Calu3 (cell line): ENCODE measurements around the gene ANKZF1. TPM values are rescaled to one million over a fixed set of nuclear protein-coding genes. Genes with fewer than 3 reads are reported as not detected.

Experiments
- BruUV-seq: library from RNA; stranded (reverse); fragments of 400-500 nt; replicated peaks from 2 replicates; lab custom pipeline; 2021; lab: Mats Ljungman, UMichigan
- CTCF ChIA-PET: fragments of 300-600 bp; sonication (Branson Sonifier 250); formaldehyde crosslinking; loops from one replicate; lab custom pipeline; 2022; ENCODE audit warnings: antibody characterized with exemption; lab: Charles Lee
- DNase-seq: peaks from one replicate; pipeline ENCODE4 v3.0.0; 2022
- H3K27ac Mint-ChIP-seq: one replicate; pipeline ENCODE4 v1.8.0; 2022; ENCODE audit warnings: mixed read lengths; ENCODE audit not compliant: unreplicated experiment
- H3K27me3 Mint-ChIP-seq: one replicate; pipeline ENCODE4 v1.8.0; 2022; ENCODE audit warnings: mixed read lengths; ENCODE audit not compliant: unreplicated experiment
- H3K36me3 Mint-ChIP-seq: one replicate; pipeline ENCODE4 v1.8.0; 2022; ENCODE audit warnings: mild to moderate bottlenecking, moderate library complexity, mixed read lengths; ENCODE audit not compliant: insufficient read depth, unreplicated experiment
- H3K4me1 Mint-ChIP-seq: one replicate; pipeline ENCODE4 v1.8.0; 2022; ENCODE audit warnings: mild to moderate bottlenecking, low read depth, mixed read lengths; ENCODE audit not compliant: unreplicated experiment
- H3K4me3 Mint-ChIP-seq: one replicate; pipeline ENCODE4 v1.8.0; 2022; ENCODE audit warnings: mild to moderate bottlenecking, low read depth, moderate library complexity, mixed read lengths; ENCODE audit not compliant: unreplicated experiment
- H3K9me3 Mint-ChIP-seq: one replicate; pipeline ENCODE4 v1.8.0; 2022; ENCODE audit warnings: low read depth, mixed read lengths; ENCODE audit not compliant: unreplicated experiment
- intact Hi-C: fragments of 100-400 bp; cut with micrococcal nuclease; formaldehyde crosslinking; loops from one replicate; pipeline ENCODE4 v1.10.0; 2022; ENCODE audit not compliant: unreplicated experiment
- total RNA-seq: library from RNA; stranded (reverse); gene quantifications from 2 replicates; pipeline ENCODE4 v1.2.3, GENCODE V29; 2022
- TF ChIP-seq, protein P1 (sequence below): fragments of 200-600 bp; IDR thresholded peaks from one replicate; pipeline ENCODE4 v1.8.0; 2022; ENCODE audit warnings: antibody characterized with exemption; ENCODE audit not compliant: unreplicated experiment

The ANKZF1 gene
- total RNA-seq, 1 experiment from 2014 or later, result 56.6 TPM

DNA sequence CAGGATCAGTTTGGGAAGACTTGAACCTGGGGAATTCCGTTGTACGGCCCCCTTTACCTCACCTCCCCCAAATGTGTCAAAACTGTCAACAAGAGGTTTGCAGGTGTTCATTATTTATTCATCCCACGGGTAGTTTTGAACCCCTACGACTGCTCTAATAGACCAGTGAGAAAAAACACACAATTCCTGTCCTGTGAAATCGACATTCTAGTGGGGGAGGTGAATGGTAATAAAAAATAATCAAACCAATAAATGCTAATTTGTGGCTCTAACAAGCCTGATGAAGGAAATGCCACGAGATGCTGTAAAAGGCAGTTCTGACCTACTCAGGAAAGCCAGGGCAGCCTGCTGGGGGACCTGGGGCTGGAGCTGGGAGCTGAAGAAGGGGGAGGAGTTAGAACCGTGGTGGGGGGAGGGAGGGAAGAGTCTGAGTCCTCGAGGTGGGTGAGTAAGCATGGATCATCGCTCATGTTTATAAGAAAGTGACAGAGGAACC lies 49.1 kb downstream of the ANKZF1 start:
- TSS peak; percentile 93 for BruUV-seq
- H3K4me1 Mint-ChIP-seq, result peaks cover 54% of the 10 kb centered on the region

DNA sequence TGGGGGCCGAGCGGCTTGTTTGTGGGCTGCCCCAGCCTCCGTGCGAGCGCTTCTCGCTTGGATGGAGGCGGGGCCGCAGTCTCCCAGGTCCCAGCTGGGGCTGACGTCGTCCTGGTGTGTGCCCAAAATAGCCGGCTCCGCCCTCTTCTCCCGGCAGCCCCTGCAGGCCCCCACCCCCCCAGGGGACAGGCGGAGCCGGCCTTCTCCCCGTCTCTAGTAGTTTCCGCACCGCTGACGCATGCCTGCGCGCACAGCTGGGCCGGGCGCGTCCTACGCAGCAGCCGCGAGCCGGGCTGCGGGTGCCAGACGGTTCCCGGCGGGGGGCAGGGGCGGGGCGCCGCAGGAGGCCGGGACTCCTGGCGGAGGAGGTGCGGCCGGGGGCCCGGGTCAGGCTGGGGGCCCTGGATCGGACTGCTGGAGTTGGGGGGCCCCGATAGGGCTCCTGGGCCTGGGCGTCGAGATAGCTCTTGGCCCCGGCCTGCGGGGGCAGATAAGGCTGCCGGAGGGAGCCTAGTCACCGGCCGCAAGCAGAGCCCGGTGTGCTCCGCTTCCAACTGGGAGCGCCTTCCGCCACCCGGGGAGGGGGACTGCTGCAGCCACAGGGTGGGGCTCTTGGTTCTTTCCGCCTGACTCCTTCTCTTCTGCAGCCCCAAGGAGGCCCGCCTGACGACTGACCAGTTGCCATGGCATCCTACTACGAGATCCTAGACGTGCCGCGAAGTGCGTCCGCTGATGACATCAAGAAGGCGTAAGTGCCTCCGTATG lies 49.7 kb downstream of the ANKZF1 start, which contains the start of gene DNAJB2:
Gene DNAJB2 (plus strand): TSS at position 216 of the 765 bp plus-strand sequence. CDS start 468 bp downstream, at position 684.
- no TSS peak for BruUV-seq
- Mint-ChIP-seq H3K27ac (peak within 1 kb of the TSS; percentile 83), H3K9me3 (no peaks in the 10 kb centered on the region), H3K4me3 (peak within 1 kb of the TSS; percentile 87), H3K4me1 (peaks cover 48% of the 10 kb centered on the region), H3K27me3 (no peaks in the 10 kb centered on the region), H3K36me3 (peaks cover 32% of the 10 kb centered on the region)
- TF ChIP-seq, protein P1, sequence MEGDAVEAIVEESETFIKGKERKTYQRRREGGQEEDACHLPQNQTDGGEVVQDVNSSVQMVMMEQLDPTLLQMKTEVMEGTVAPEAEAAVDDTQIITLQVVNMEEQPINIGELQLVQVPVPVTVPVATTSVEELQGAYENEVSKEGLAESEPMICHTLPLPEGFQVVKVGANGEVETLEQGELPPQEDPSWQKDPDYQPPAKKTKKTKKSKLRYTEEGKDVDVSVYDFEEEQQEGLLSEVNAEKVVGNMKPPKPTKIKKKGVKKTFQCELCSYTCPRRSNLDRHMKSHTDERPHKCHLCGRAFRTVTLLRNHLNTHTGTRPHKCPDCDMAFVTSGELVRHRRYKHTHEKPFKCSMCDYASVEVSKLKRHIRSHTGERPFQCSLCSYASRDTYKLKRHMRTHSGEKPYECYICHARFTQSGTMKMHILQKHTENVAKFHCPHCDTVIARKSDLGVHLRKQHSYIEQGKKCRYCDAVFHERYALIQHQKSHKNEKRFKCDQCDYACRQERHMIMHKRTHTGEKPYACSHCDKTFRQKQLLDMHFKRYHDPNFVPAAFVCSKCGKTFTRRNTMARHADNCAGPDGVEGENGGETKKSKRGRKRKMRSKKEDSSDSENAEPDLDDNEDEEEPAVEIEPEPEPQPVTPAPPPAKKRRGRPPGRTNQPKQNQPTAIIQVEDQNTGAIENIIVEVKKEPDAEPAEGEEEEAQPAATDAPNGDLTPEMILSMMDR, result no peak
- peak; percentile 99 for DNase-seq
- CTCF ChIA-PET, result interaction anchor here (0.6 to 4.0 kb wide), 10 partner anchors 8 to 103 kb away, joined by 3 to 41 read pairs (median 4); partner anchors contain the start of genes ANKZF1, ATG9A, CNPPD1 and TUBA4A
- intact Hi-C loops, result loop anchor here (1.0 to 5.0 kb wide), 2 partner anchors 30 to 62 kb away; partner anchors contain the start of gene ABCB6

More for the DNA sequence above, 49.1 kb downstream of the ANKZF1 start:
- DNase-seq, result no peak
- TF ChIP-seq, protein P1, result no peak
- CTCF ChIA-PET, result interaction anchor here (0.6 to 4.0 kb wide), 11 partner anchors 9 to 102 kb away, joined by 3 to 41 read pairs (median 3); partner anchors contain the start of genes ANKZF1, ATG9A, CNPPD1 and GLB1L
- Mint-ChIP-seq H3K27me3 (no peaks in the 10 kb centered on the region), H3K4me3 (peak overlapping the region; percentile 87), H3K9me3 (no peaks in the 10 kb centered on the region), H3K36me3 (peaks cover 39% of the 10 kb centered on the region), H3K27ac (peak overlapping the region; percentile 83)
- intact Hi-C loops, result loop anchor here (1.0 to 5.0 kb wide), 2 partner anchors 29 to 61 kb away; partner anchors contain the start of gene ABCB6

DNA sequence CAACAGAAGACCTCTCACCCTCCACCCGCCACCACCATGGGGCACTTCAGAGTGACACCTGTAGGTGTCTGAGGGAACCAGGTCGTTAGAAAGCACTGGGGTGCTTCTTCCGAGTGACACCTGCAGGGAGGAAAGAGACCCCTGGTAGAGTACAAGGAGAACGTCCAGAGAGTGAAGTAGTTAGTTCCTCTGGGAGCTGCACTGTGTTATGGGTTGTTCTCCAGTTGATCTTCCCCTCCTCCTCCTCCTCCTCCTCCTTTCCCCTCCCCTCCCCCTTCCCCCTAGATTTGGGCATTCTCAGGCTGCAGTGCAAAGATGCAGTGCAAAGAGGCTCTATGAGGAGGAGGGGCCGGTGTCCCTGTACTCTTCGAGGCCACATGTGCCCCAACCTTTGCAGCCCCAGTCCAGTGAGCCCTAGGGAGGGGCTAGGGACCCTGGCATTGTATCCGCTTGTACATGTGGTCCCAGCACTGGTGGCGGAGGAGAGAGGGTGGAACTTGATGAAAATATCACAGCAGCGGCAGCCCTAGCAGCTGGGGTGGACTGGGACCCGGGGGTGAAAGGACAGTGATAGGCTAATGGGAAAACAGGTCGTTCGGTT lies 50.4 kb downstream of the ANKZF1 start:
- Mint-ChIP-seq H3K36me3 (peaks cover 27% of the 10 kb centered on the region), H3K4me3 (peak overlapping the region; percentile 87), H3K9me3 (no peaks in the 10 kb centered on the region), H3K27ac (peak overlapping the region; percentile 83), H3K27me3 (no peaks in the 10 kb centered on the region), H3K4me1 (peaks cover 41% of the 10 kb centered on the region)
- intact Hi-C loops, result loop anchor here (1.0 to 5.0 kb wide), 2 partner anchors 31 to 63 kb away; partner anchors contain the start of gene ABCB6
- TF ChIP-seq, protein P1, result peak; percentile 2
- BruUV-seq, result no TSS peak
- CTCF ChIA-PET, result interaction anchor here (2.4 to 4.0 kb wide), 2 partner anchors 15 to 31 kb away, joined by 16 to 41 read pairs; no protein-coding TSS in a partner anchor
- DNase-seq, result no peak

DNA sequence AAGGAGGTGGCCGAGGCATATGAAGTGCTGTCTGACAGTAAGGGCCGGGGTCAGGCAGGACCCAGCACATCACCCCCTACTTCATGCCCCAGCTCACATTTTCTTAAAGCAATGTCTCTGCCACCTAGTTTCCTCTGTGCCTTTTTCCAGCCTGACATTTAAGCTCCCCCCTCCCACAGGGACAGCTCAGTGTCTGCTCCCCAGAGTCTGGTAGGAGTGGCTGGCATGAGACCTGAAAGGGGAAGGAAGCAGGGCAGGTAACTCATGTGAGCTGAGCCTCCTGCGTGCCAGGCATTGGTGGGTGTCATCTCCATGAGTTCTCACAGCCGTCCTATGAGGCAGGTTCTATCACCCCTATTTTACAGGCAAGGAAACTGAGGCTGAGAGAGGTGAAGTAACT lies 51.0 kb downstream of the ANKZF1 start:
- CTCF ChIA-PET, result interaction anchor here (1.0 kb wide), 1 partner anchor 14 kb away, joined by 3 read pairs; no protein-coding TSS in a partner anchor
- no peak for DNase-seq
- Mint-ChIP-seq H3K27me3 (no peaks in the 10 kb centered on the region), H3K4me3 (peak overlapping the region; percentile 87), H3K36me3 (peaks cover 30% of the 10 kb centered on the region), H3K4me1 (peaks cover 39% of the 10 kb centered on the region), H3K9me3 (no peaks in the 10 kb centered on the region), H3K27ac (no peak overlapping the region)
- TSS peak; percentile 50 for BruUV-seq
- intact Hi-C loops, result no loop called here
- TF ChIP-seq, protein P1, result no peak
